ENCODE results near the gene SERGEF. TPM values are rescaled to one million over a fixed set of nuclear protein-coding genes. Genes with fewer than 3 reads are reported as not detected.

The SERGEF gene
- total RNA-seq, 1 donor from 2014 or later = 20.0 TPM

- DNase-seq (ENCODE audit: low read depth in 2 of 2) = no peak
These were observed 262.1 kb downstream of the SERGEF start for GRCh38 chr11:17750801-17751165.

GRCh38 chr11:17750013-17750800 is 262.6 kb downstream of the SERGEF start:
- DNase-seq (ENCODE audit: low read depth in 2 of 2) = no peak

DNA sequence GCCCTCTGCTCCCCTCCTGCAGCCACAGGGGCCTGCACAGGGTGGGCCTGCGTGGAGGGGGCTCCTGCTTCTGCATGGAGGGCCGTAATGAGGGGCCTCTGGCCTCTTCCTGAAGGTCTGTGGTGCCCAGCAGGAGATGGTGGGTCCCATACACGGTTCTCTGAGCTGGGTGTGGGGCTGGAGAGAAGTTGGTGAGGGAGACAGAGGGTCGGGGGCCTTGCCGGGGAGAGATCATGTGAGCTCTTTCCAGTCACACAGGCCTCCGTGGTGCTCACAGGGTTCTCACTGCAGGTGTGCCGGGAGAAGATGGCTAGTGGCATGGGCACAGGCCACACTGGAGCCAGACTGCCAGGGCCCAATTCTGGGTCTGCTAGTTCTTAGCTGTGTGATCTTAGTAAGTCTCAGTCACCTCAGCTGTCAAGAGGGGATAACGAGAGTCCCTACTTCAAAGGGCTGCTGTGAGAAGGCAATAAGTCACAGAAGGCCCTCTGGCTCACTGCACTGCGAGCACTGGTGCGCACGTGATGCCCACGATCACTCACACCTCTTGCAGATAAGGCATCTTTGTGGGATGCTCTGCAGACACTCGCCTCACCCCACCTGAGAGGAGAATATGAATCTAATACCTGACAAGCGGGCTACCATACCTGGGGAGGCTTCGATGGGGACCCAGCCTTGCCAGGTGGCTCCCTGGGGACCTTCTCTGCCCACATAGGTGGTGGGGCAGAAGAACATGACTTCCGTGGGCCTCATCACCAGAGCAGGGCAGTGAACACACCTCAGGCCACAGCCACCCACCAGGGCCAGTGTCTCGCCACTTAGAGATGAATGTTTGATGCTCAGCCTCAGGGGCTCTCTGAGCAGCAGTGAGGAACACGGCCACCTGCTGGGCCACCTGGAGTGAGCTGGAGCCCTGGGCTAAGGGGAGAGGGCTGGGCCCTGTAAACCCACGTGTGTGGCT is 263.8 kb downstream of the SERGEF start:
- DNase-seq (ENCODE audit: low read depth in 2 of 2) = no peak

GRCh38 chr11:17748044-17748443 is 264.8 kb downstream of the SERGEF start:
- DNase-seq (ENCODE audit: low read depth in 2 of 2) = no peak

- no peak for DNase-seq (ENCODE audit: low read depth in 2 of 2)
These were observed 265.5 kb downstream of the SERGEF start for GRCh38 chr11:17747131-17747955.

DNA sequence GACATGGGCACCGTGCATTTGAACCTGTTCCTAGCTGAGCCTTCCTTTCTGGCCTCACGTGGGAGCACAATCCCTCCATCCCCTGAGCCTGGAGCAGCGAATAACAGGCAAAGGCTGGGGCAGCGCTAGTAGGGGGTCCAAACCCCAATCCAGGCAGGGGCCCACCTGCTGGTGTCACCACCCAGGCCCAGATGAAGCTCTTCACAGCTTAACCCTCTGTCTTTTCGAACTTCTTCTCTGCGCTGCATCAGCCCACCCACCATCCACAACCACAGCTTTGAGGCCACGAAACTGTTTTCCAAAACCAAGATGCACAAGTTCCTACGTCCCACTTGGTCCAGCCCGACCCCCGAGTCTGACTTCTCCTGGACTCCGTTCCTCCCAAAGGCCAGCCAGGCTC is 266.8 kb downstream of the SERGEF start:
- no peak for DNase-seq (ENCODE audit: low read depth in 2 of 2)

- no peak for DNase-seq (ENCODE audit: low read depth in 2 of 2)
These were observed 267.6 kb downstream of the SERGEF start for GRCh38 chr11:17745023-17745772.

GRCh38 chr11:17744151-17744940 is 268.5 kb downstream of the SERGEF start:
- no peak for DNase-seq (ENCODE audit: low read depth in 2 of 2)

DNA sequence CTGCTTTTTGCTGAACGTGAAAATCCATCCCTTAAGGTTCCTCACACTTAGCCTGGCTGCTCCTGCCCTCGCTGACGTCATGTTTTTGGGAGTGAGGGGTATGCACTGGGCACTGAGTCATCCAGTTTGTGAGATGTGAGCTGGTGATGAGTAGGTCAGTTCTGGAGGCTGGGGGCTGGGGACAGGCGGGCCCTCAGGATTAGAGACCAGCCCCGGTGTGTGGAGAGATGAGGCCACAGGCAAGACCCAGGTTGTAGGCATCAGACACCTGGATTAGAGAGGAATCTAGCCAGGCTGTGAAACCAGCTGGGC is 269.1 kb downstream of the SERGEF start:
- no peak for DNase-seq (ENCODE audit: low read depth in 2 of 2)

- no peak for DNase-seq (ENCODE audit: low read depth in 2 of 2)
These were observed 269.6 kb downstream of the SERGEF start for GRCh38 chr11:17743026-17743807.

- no peak for DNase-seq (ENCODE audit: low read depth in 2 of 2)
These were observed 270.8 kb downstream of the SERGEF start for GRCh38 chr11:17742019-17742418.

GRCh38 chr11:17741487-17741886 is 271.4 kb downstream of the SERGEF start:
- no peak for DNase-seq (ENCODE audit: low read depth in 2 of 2)

GRCh38 chr11:17740649-17741235 is 272.1 kb downstream of the SERGEF start:
- no peak for DNase-seq (ENCODE audit: low read depth in 2 of 2)

DNA sequence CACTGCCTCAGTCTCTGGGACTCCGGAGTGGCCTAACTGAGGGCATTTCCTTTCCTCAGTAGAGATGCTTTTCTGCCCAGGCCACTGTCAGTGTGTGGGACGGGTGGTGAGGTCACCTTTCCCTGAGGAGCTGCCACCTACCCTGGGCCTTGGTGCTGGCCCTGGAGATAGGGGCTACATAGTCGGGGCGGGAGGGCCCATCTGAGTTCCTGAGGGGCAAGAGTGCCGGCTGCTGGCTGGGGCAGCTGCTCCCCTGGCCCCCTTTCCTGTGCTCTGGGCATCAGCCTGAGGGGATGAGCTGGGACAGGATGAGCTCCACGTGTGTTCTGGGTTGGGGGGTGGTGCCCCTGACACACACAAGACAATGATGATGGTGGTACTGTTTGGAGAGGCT is 272.9 kb downstream of the SERGEF start:
- no peak for DNase-seq (ENCODE audit: low read depth in 2 of 2)

GRCh38 chr11:17738151-17738973 is 274.5 kb downstream of the SERGEF start:
- no peak for DNase-seq (ENCODE audit: low read depth in 2 of 2)

Data from lung microvascular endothelial cell (primary cell).